GM19438 (cell line): ENCODE measurements around the gene WTAP.
A peak's percentile ranks its signal among the peaks of the same experiment; 100 is the strongest.
"Not testable (repeated sequence)": the region's sequence is repeated elsewhere in the genome, so short reads cannot be mapped to it uniquely, and the experiment has no call there.

Experiments
- ATAC-seq: cut with Tn5 transposase; IDR thresholded peaks from one replicate; pipeline ENCODE4 v1.9.1; 2021; ENCODE audit warnings: low read depth; ENCODE audit not compliant: unreplicated experiment

WTAP gene

GRCh38 chr6:159726255-159726917 is 920 bp upstream of the WTAP start:
- peak; percentile 19 for ATAC-seq

GRCh38 chr6:159727717-159728445 is 575 bp downstream of the WTAP start:
- peak; percentile 23 for ATAC-seq

GRCh38 chr6:159728531-159728964 is 1.2 kb downstream of the WTAP start:
- no peak for ATAC-seq

GRCh38 chr6:159729598-159730331 is 2.5 kb downstream of the WTAP start:
- no peak for ATAC-seq

GRCh38 chr6:159730332-159730676 is 3.0 kb downstream of the WTAP start:
- no peak for ATAC-seq

- not testable (repeated sequence) for ATAC-seq
Measured at GRCh38 chr6:159732550-159732949, 5.2 kb downstream of the WTAP start.

- ATAC-seq = not testable (repeated sequence)
Measured at GRCh38 chr6:159733395-159733794, 6.1 kb downstream of the WTAP start.

GRCh38 chr6:159736908-159737307 is 9.6 kb downstream of the WTAP start:
- no peak for ATAC-seq

GRCh38 chr6:159739341-159739740 is 12.0 kb downstream of the WTAP start:
- no peak for ATAC-seq

GRCh38 chr6:159742165-159742564 is 14.9 kb downstream of the WTAP start:
- ATAC-seq = no peak

GRCh38 chr6:159745081-159745480 is 17.8 kb downstream of the WTAP start:
- ATAC-seq = no peak

GRCh38 chr6:159746759-159747158 is 19.5 kb downstream of the WTAP start:
- no peak for ATAC-seq

GRCh38 chr6:159748127-159748526 is 20.8 kb downstream of the WTAP start:
- ATAC-seq = not testable (repeated sequence)

GRCh38 chr6:159751448-159751847 is 24.1 kb downstream of the WTAP start:
- ATAC-seq = no peak

- no peak for ATAC-seq
Measured at GRCh38 chr6:159753081-159753872, 26.0 kb downstream of the WTAP start.

- no peak for ATAC-seq
Measured at GRCh38 chr6:159754401-159754800, 27.1 kb downstream of the WTAP start.

GRCh38 chr6:159754959-159755914 is 27.9 kb downstream of the WTAP start:
- ATAC-seq = no peak

GRCh38 chr6:159756508-159756907 is 29.2 kb downstream of the WTAP start:
- ATAC-seq = no peak
